ENCODE measurements around the gene ASB1.

DNA sequence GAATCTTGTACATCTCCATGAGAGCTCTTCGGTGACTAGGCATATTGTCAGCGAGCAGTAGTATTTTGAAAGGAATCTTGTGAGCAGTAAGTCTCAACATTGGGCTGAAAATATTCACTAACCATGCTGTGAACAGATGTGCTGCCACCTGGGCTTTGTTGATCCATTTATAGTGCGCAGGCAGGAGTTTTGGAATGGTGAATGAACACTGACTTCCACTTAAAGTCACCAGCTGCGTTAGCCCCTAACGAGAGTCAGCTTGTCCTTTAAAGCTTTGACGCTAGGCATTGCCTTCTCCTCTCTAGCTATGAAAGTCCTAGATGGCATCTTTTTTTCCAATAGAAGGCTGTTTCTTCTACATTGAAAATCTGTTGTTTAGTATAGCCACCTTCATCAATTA is 4.1 kb downstream of the ASB1 start:
- TF ChIP-seq, protein P1, sequence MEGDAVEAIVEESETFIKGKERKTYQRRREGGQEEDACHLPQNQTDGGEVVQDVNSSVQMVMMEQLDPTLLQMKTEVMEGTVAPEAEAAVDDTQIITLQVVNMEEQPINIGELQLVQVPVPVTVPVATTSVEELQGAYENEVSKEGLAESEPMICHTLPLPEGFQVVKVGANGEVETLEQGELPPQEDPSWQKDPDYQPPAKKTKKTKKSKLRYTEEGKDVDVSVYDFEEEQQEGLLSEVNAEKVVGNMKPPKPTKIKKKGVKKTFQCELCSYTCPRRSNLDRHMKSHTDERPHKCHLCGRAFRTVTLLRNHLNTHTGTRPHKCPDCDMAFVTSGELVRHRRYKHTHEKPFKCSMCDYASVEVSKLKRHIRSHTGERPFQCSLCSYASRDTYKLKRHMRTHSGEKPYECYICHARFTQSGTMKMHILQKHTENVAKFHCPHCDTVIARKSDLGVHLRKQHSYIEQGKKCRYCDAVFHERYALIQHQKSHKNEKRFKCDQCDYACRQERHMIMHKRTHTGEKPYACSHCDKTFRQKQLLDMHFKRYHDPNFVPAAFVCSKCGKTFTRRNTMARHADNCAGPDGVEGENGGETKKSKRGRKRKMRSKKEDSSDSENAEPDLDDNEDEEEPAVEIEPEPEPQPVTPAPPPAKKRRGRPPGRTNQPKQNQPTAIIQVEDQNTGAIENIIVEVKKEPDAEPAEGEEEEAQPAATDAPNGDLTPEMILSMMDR (IDR thresholded peaks at IDR 0.05) = no peak
- no peak for TF ChIP-seq POLR2A (IDR thresholded peaks at IDR 0.05)
